Measurements from ENCODE around the gene SLC2A8.

SLC2A8 gene

GRCh38 chr9:127403507-127404192 is 6.7 kb downstream of the SLC2A8 start:
- no peak for DNase-seq (ENCODE audit: low read depth in 3 of 3)

DNA sequence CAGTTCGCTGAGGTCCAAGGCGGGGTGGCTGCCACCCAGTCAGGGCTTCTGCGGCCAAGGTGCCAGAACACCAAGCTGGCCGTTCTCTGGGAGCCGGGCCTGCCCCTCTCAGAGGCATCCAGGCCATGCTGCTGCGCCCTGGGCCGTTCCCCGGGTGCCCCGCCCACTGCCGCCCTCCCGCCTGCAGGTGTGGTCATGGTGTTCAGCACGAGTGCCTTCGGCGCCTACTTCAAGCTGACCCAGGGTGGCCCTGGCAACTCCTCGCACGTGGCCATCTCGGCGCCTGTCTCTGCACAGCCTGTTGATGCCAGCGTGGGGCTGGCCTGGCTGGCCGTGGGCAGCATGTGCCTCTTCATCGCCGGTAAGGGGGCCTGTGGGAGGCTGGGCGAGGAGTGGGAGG is 7.7 kb downstream of the SLC2A8 start:
- no peak for DNase-seq (ENCODE audit: low read depth in 3 of 3)

GRCh38 chr9:127405344-127406125 is 8.6 kb downstream of the SLC2A8 start:
- DNase-seq (ENCODE audit: low read depth in 3 of 3) = no peak

- DNase-seq (ENCODE audit: low read depth in 3 of 3) = no peak
Measured at GRCh38 chr9:127406799-127407491, 10.0 kb downstream of the SLC2A8 start.

GRCh38 chr9:127407492-127407843 is 10.5 kb downstream of the SLC2A8 start:
- no peak for DNase-seq (ENCODE audit: low read depth in 3 of 3)

- DNase-seq (ENCODE audit: low read depth in 3 of 3) = no peak
Measured at GRCh38 chr9:127411122-127411521, 14.2 kb downstream of the SLC2A8 start.

- DNase-seq (ENCODE audit: low read depth in 3 of 3) = no peak
Measured at GRCh38 chr9:127415141-127415540, 18.2 kb downstream of the SLC2A8 start.

DNA sequence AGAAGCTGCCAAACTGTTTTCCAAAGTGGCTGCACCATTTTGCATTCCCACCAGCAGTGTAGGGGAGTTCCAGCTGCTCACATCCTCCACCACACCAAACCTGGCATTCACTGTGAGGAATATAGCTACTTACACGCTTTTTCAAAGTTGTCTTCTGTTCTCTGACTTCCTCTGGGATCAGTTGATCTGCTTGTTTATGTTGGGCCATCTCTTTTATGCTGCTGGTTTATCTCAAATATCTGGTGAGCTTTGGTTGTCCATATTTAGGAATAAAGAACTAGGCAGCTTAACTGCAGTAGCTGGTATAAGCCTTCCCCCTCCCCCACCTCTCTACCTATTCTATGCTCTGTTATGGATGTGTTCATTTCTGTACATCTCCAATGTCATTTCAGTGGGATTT is 18.7 kb downstream of the SLC2A8 start:
- DNase-seq (ENCODE audit: low read depth in 3 of 3) = no peak

DNA sequence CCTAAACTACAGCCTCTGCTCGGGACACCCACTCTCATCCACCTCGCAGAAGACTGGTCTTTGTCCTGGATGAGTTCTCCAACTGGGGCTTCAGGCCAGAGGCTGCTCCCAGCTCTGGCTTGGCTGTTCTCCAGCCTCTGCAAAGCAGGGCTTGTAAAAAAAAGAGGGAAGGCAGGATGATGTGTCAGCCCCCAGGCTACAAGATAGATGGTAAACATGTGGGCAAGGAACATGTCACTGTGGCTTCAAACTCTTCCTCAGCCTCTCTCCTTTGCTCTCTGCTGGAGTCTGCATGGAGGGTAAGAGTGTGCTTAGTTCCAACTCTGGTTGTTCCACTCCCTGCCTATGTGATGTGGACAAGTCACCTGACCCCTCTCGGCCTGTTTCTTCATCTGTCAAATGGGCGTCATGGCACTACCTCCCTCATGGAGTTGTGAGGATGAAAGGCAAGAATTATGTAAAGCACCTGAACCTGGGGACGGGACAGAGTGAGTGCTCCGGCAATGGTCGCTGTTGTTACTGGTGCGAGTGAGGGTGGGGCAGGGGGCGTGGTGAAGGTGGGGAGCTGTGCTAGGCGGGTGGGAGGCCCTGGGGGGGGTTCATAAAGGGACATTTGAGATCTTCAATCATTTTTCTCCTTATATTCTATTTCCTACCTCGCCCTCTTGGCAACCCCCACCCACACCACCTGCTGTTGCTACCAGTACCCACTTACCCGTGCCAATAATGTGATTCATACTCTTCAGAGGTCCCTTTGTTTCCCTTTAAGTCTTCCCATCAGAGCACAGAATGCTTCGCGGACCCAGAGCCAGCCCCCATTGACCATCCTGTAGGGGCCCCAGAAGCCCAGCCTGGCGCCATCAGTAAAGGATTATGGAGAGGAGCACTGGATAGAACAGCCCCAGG is 20.4 kb downstream of the SLC2A8 start:
- no peak for DNase-seq (ENCODE audit: low read depth in 3 of 3)

- DNase-seq (ENCODE audit: low read depth in 3 of 3) = no peak
Measured at GRCh38 chr9:127418037-127418471, 21.1 kb downstream of the SLC2A8 start.

GRCh38 chr9:127419348-127419747 is 22.4 kb downstream of the SLC2A8 start:
- no peak for DNase-seq (ENCODE audit: low read depth in 3 of 3)

- no peak for DNase-seq (ENCODE audit: low read depth in 3 of 3)
Measured at GRCh38 chr9:127421057-127421456, 24.1 kb downstream of the SLC2A8 start.

- no peak for DNase-seq (ENCODE audit: low read depth in 3 of 3)
Measured at GRCh38 chr9:127422133-127422782, 25.3 kb downstream of the SLC2A8 start.

GRCh38 chr9:127422787-127423186 is 25.8 kb downstream of the SLC2A8 start:
- no peak for DNase-seq (ENCODE audit: low read depth in 3 of 3)

DNA sequence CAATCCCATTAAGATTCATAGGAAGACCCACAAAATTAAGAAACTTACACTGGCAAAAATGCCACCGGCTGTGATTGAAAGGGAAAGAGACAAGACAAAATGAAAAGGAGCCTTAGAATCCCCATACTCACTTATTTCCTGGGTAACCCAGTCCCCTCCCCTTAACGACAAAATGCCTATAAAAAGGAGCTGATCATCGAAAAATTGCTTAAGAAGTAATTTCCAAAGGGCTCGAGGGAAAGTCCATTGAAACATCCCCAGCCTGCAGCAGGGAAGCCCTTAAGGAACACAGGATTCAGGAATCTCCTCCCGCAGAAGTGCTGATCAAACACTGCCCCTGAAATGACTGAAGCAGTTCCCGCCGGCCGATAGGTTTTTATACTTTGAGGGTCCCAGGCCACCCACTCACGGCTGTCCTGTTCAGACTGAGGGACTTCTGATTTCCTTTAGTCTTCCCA is 26.5 kb downstream of the SLC2A8 start:
- DNase-seq (ENCODE audit: low read depth in 3 of 3) = no peak

DNA sequence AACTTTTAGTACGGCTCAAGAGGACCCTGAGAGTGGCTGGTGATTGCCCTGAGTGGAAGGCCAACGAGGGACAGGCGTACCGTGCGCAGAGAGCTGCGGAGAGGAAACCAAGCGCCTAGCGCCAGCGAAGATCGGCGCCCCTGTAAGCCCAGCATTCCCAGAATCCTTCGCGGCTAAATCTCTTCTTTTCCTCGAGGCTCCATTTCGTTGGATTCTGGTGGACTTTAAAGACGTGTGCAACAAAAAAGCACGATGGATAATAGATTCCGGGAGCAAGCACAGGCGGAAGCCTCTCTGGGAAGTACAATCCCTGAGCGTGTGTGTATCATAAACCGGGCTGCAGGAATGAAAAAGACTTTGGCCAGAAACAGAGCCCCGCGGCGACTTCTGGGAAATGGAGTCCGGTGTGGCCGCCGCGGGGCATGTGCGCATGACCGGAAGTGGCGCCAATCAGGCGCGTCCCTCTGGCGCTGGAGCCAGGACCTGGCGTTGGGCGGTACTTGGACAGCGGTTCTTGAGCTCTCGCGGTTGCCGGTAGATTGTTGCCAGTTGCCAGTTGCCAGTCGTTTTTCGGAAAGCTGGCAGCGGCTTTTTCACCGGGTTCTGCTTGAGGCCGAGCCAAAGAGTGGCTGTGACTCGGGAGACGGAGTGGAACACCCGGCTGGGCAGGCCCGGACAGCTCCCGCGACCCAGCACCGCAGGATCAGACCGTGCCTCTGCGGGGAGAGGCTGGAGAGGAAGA is 27.1 kb downstream of the SLC2A8 start, which contains the start of gene ZNF79:
Gene ZNF79, plus strand, starts transcription at position 449 of the 742 bp plus-strand sequence. CDS start 406 bp downstream, outside the sequence.
- peak; percentile 84 to 91 (median 86) for DNase-seq (ENCODE audit: low read depth in 3 of 3)

DNA sequence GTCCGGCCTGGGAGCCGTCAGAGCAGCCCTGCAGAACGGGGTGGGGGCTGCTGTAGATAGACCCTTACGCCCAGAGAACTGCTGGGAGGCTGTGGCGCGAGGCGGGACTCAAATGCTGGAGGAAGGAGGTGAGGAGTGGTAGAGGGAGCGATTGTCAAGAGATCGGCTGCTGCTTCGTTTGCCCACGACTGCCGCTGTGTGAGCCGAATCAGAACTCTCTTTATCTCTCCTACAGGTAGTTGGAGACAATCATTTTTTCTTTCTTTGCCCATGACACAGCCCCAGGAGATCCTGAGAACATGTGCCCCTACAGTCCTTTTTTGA is 27.7 kb downstream of the SLC2A8 start:
- peak in 1 of 3 donors; percentile 31 for DNase-seq (ENCODE audit: low read depth in 3 of 3)

DNA sequence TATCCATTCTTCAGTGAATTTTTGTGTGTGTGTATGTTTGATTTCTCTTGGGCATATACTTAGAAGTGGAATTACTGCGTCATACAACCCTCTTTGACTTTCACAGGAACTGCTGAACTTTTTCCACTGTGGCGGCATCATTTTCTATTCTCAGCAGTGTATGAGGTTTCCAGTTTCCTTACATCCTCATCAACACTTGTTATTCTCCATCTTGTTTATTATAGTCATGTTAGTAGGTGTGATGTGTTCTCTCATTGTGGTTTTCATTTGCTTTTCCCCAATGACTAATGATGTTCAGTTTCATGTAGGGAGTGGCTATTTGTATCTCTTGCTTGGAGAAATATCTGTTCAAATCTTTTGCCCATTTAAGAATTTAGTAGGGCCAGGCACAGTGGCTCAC is 29.8 kb downstream of the SLC2A8 start:
- peak in 1 of 3 donors; percentile 40 for DNase-seq (ENCODE audit: low read depth in 3 of 3)

- no peak for DNase-seq (ENCODE audit: low read depth in 3 of 3)
Measured at GRCh38 chr9:127428348-127428747, 31.4 kb downstream of the SLC2A8 start.

GRCh38 chr9:127430415-127430814 is 33.4 kb downstream of the SLC2A8 start:
- no peak for DNase-seq (ENCODE audit: low read depth in 3 of 3)

Measured in stimulated activated CD4-positive, alpha-beta T cell treated with anti-CD3 and anti-CD28 coated beads, TNF-alpha, amount 100 ng/mL, for 48 hours (primary cell).